Stimulated activated naive B cell treated with anti-CD40 and anti-IgM and Interleukin-4, amounts not matched to agents 10 μg/mL and 1 μg/mL and 100 μg/mL, for 72 hours (primary cell): ENCODE data around the gene EXOSC9.

Source experiments
- ATAC-seq, 2 donors: fragments of 150-1000 bp; cut with Tn5 transposase; replicated peaks; 2 replicates each; pipeline ENCODE4 v1.10.0; 2021; ENCODE audit warnings: moderate library complexity in 1 of 2
- DNase-seq: peaks from one replicate; pipeline ENCODE4 v3.0.0; 2021
- H3K27ac Mint-ChIP-seq: one replicate; pipeline ENCODE4 v1.8.0; 2022; ENCODE audit warnings: mild to moderate bottlenecking, mixed read lengths
- H3K27me3 Mint-ChIP-seq, 2 donors: one replicate each; pipeline ENCODE4 v1.8.0; 2022; ENCODE audit warnings: mixed read lengths in 2 of 2
- H3K36me3 Mint-ChIP-seq, 2 donors: one replicate each; pipeline ENCODE4 v1.8.0; 2022; ENCODE audit warnings: mixed read lengths in 2 of 2, mild to moderate bottlenecking in 1 of 2
- H3K4me1 Mint-ChIP-seq, 2 donors: one replicate each; pipeline ENCODE4 v1.8.0; 2022; ENCODE audit warnings: mixed read lengths in 2 of 2, mild to moderate bottlenecking in 1 of 2
- H3K4me3 Mint-ChIP-seq, 2 donors: one replicate each; pipeline ENCODE4 v1.8.0; 2022; ENCODE audit warnings: mild to moderate bottlenecking in 2 of 2, mixed read lengths in 2 of 2, moderate library complexity in 1 of 2
- H3K9me3 Mint-ChIP-seq, 2 donors: one replicate each; pipeline ENCODE4 v1.8.0; 2022; ENCODE audit warnings: mixed read lengths in 2 of 2, mild to moderate bottlenecking in 1 of 2

The EXOSC9 gene

DNA sequence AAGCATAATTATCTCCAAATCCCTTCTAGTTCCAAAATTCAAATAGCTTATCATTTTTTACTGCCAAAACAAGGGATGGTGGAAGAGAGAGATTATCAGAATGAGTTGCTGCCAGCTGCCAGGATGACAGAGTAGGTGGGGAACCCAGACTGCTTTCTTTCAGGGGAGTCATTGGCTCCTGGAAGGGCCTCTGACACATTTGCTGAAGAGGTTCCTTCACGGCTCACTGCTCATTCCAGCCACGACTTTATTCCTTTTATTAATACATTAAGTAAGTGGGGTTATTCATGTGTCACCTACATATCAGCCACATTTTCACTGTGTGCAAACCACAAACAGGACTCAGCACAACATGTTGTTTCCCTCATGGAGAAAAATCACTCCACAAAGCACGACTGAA is 23.5 kb upstream of the EXOSC9 start:
- Mint-ChIP-seq H3K9me3 (no peaks in the 10 kb centered on the region), H3K4me1 (no peaks in the 10 kb centered on the region), H3K27ac (no peak overlapping the region), H3K36me3 (no peaks in the 10 kb centered on the region), H3K4me3 (no peak overlapping the region), H3K27me3 (peaks cover 25 to 37% of the 10 kb centered on the region in 2 donors)
- DNase-seq (no peak), ATAC-seq (no peak)

DNA sequence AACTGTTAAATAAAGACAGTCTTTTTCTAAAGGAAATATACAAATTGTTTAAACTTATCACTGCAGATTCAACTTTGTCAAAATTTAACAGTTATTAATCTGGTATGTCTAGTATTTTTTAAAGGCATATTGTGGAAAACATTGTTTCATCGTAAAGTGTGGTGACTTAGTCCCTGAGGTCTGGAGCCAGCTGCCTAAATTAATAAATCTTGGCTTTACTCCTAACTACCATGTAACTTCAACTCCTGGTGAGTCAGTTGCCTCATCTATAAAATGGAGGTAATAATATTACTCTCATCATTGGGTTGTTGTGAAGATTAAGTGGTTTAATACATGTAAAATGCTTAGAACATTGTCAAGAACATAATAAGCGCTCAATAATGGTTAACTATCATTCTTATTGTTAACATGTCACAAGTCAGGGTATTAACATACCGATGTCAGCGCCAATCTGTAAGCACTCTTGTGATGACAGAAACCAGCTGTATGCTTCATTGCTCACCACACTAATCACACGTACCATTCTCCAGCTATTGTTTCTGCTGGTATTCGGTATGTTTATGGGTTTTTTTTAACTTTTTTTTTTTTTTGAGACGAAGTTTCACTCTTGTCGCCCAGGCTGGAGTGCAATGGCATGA is 22.0 kb upstream of the EXOSC9 start:
- no peaks in the 10 kb centered on the region for H3K4me1 Mint-ChIP-seq
- H3K9me3 Mint-ChIP-seq, result peaks cover 0 to 2% of the 10 kb centered on the region in 2 donors
- no peaks in the 10 kb centered on the region for H3K36me3 Mint-ChIP-seq
- H3K27me3 Mint-ChIP-seq, result peaks cover 22 to 33% of the 10 kb centered on the region in 2 donors
- no peak for ATAC-seq
- no peak for DNase-seq
- H3K4me3 Mint-ChIP-seq, result no peak overlapping the region
- H3K27ac Mint-ChIP-seq, result no peak overlapping the region

GRCh38 chr4:121783210-121783609 is 17.9 kb upstream of the EXOSC9 start:
- Mint-ChIP-seq H3K4me3 (no peak overlapping the region), H3K27ac (no peak overlapping the region), H3K27me3 (peaks cover 28 to 37% of the 10 kb centered on the region in 2 donors), H3K9me3 (peaks cover 0 to 2% of the 10 kb centered on the region in 2 donors), H3K36me3 (no peaks in the 10 kb centered on the region), H3K4me1 (no peaks in the 10 kb centered on the region)
- ATAC-seq, result no peak
- DNase-seq, result no peak

DNA sequence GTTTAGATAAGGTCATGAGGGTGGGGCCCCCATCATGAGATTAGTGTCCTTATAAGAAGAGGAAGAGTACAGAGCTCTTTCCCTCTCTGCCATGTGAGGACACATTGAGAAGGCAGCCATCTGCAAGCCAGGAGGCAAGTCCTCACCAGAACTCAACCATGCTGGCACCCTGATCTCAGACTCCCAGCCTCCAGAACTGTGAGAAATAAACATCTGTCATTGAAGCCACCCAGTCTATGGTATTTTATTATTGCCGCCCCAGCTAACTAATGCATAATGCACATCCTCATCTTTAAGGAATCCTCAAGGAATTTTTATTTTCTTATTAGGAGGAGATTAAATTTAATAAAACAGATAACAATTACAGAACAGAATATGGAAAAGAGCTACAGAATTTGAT is 16.7 kb upstream of the EXOSC9 start:
- Mint-ChIP-seq H3K9me3 (peaks cover 0 to 2% of the 10 kb centered on the region in 2 donors), H3K4me1 (no peaks in the 10 kb centered on the region), H3K4me3 (no peak overlapping the region), H3K27ac (no peak overlapping the region), H3K36me3 (no peaks in the 10 kb centered on the region), H3K27me3 (peaks cover 36 to 46% of the 10 kb centered on the region in 2 donors)
- ATAC-seq (no peak), DNase-seq (no peak)

- Mint-ChIP-seq H3K27me3 (peaks cover 35 to 45% of the 10 kb centered on the region in 2 donors), H3K4me3 (no peak overlapping the region), H3K9me3 (peaks cover 0 to 2% of the 10 kb centered on the region in 2 donors), H3K36me3 (no peaks in the 10 kb centered on the region), H3K27ac (no peak overlapping the region), H3K4me1 (no peaks in the 10 kb centered on the region)
- ATAC-seq (no peak), DNase-seq (no peak)
Measured at GRCh38 chr4:121784975-121785374, 16.1 kb upstream of the EXOSC9 start.

DNA sequence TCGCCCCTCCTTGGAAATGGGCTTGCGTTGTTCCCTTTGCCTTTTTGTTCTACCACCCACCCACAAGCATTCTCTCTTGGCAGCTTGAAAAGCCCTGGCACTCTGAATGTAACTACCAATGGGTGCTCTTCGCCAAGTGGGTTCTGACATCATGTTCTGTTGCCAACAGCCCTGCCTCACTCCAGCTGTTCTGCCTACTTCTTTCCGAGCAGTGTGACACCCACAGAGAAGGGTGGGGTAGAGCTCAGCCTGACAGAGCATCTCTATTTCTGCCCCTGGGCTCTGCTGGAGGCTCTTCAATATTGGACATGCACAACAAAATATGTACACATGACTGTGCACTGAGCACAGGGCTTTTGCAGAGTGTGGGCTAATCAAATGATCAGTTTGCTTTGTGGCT is 15.6 kb upstream of the EXOSC9 start:
- no peaks in the 10 kb centered on the region for H3K4me1 Mint-ChIP-seq
- peaks cover 0 to 2% of the 10 kb centered on the region in 2 donors for H3K9me3 Mint-ChIP-seq
- no peak for DNase-seq
- peaks cover 34 to 39% of the 10 kb centered on the region in 2 donors for H3K27me3 Mint-ChIP-seq
- H3K36me3 Mint-ChIP-seq, result no peaks in the 10 kb centered on the region
- H3K27ac Mint-ChIP-seq, result no peak overlapping the region
- ATAC-seq, result no peak
- H3K4me3 Mint-ChIP-seq, result no peak overlapping the region

DNA sequence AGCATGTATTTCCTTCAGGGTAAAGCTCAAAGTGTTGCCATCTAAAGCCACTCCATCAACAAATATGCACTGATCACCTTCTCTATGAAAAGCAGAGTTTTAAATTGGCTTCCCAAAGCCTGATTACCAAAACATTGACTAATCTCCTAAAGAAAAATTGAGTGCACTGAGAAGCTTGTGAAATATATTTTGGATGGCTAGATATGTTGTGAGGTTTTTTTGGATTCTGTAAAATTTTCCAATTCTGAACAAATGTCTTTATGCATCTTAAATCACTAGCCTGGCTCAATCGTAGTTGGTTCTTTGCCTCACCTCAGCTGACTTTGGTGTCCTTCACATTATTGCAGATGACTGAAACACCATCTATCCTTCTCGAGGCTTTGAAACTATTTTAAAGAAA is 14.9 kb upstream of the EXOSC9 start:
- ATAC-seq (no peak), DNase-seq (no peak)
- Mint-ChIP-seq H3K4me1 (no peaks in the 10 kb centered on the region), H3K27ac (no peak overlapping the region), H3K9me3 (peaks cover 0 to 2% of the 10 kb centered on the region in 2 donors), H3K27me3 (peaks cover 30 to 34% of the 10 kb centered on the region in 2 donors), H3K36me3 (no peaks in the 10 kb centered on the region), H3K4me3 (no peak overlapping the region)

DNA sequence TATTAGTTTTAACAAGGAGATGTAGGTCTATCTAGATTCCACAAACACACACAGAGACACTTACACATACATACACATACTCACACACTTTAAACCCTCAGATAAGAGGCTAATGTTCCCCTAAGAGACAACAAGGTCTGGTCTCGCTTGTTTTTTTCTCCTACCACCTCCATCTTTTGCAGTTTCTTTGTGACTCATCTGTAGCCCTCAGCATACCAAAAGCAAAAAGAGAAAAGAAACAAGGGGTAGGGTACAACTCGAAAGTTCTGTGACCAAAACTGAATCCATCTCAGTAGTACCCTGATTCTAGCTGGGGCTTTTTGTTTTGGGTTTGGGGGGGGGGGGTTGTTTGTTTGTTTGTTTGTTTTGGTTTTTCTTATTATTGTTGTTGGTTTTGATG is 12.2 kb upstream of the EXOSC9 start:
- Mint-ChIP-seq H3K27me3 (peaks cover 26 to 34% of the 10 kb centered on the region in 2 donors), H3K36me3 (no peaks in the 10 kb centered on the region), H3K9me3 (peaks cover 0 to under 1% of the 10 kb centered on the region in 2 donors), H3K27ac (no peak overlapping the region), H3K4me1 (no peaks in the 10 kb centered on the region), H3K4me3 (no peak overlapping the region)
- ATAC-seq (no peak), DNase-seq (no peak)

DNA sequence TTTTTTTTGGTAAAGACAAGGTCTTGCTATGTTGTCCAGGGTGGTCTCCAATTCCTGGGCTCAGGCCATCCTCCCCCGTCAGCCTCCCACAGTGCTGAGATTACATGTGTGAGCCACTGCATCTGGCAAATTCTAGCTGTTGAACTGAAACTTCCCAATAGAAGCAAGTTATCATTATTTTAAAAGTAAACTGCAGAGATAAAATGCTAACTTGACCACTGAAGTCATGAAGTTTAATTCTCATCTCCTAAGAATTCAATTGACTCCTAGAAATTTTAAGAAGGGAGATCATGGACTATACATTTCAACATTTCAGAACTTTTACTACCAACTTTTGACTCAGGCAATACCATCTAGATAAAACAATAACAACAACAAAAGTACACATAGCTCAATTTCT is 11.7 kb upstream of the EXOSC9 start:
- ATAC-seq, result no peak
- Mint-ChIP-seq H3K4me3 (no peak overlapping the region), H3K27me3 (peaks cover 29 to 40% of the 10 kb centered on the region in 2 donors), H3K27ac (no peak overlapping the region), H3K4me1 (no peaks in the 10 kb centered on the region), H3K9me3 (no peaks in the 10 kb centered on the region), H3K36me3 (no peaks in the 10 kb centered on the region)
- no peak for DNase-seq

- Mint-ChIP-seq H3K4me3 (no peak overlapping the region), H3K4me1 (no peaks in the 10 kb centered on the region), H3K36me3 (no peaks in the 10 kb centered on the region), H3K27me3 (peaks cover 35 to 47% of the 10 kb centered on the region in 2 donors), H3K27ac (no peak overlapping the region), H3K9me3 (no peaks in the 10 kb centered on the region)
- ATAC-seq (no peak), DNase-seq (no peak)
Measured at GRCh38 chr4:121789960-121790829, 10.9 kb upstream of the EXOSC9 start.

DNA sequence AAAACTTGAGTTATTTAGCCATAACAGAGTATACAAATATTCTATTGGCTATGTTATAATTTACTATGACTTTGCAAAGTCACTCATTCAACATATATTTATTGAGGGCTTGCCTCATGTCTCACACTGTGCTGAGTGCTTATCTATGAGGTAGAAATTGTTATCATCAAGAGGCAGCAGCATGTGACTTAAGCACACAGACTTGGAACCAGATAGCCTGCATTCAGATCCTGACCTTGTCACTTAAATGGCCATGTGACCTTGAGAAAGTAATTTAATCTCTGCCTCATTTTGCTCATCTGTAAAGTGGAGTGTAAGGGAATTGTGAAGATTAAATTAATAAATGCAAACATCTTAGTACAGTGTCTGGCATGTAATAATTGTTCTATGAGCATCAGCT is 10.1 kb upstream of the EXOSC9 start:
- no peak overlapping the region for H3K27ac Mint-ChIP-seq
- H3K9me3 Mint-ChIP-seq, result no peaks in the 10 kb centered on the region
- H3K36me3 Mint-ChIP-seq, result no peaks in the 10 kb centered on the region
- DNase-seq (no peak), ATAC-seq (no peak)
- H3K4me1 Mint-ChIP-seq, result no peaks in the 10 kb centered on the region
- peaks cover 31 to 46% of the 10 kb centered on the region in 2 donors for H3K27me3 Mint-ChIP-seq
- H3K4me3 Mint-ChIP-seq, result no peak overlapping the region

GRCh38 chr4:121791481-121791880 is 9.6 kb upstream of the EXOSC9 start:
- no peaks in the 10 kb centered on the region for H3K4me1 Mint-ChIP-seq
- H3K36me3 Mint-ChIP-seq, result no peaks in the 10 kb centered on the region
- H3K27me3 Mint-ChIP-seq, result peaks cover 31 to 46% of the 10 kb centered on the region in 2 donors

GRCh38 chr4:121792966-121793365 is 8.2 kb upstream of the EXOSC9 start:
- no peak for DNase-seq
- H3K9me3 Mint-ChIP-seq, result no peaks in the 10 kb centered on the region
- no peak overlapping the region for H3K27ac Mint-ChIP-seq
- H3K36me3 Mint-ChIP-seq, result no peaks in the 10 kb centered on the region
- no peak for ATAC-seq
- no peak overlapping the region for H3K4me3 Mint-ChIP-seq
- H3K27me3 Mint-ChIP-seq, result peaks cover 27 to 38% of the 10 kb centered on the region in 2 donors
- no peaks in the 10 kb centered on the region for H3K4me1 Mint-ChIP-seq

More at GRCh38 chr4:121791481-121791880, 9.6 kb upstream of the EXOSC9 start:
- DNase-seq (no peak), ATAC-seq (no peak)
- no peak overlapping the region for H3K27ac Mint-ChIP-seq
- no peaks in the 10 kb centered on the region for H3K9me3 Mint-ChIP-seq
- H3K4me3 Mint-ChIP-seq, result no peak overlapping the region

- no peak for DNase-seq
- Mint-ChIP-seq H3K4me1 (peaks cover 3 to 7% of the 10 kb centered on the region in 2 donors), H3K36me3 (no peaks in the 10 kb centered on the region), H3K4me3 (no peak overlapping the region), H3K27ac (no peak overlapping the region), H3K27me3 (peaks cover 14 to 23% of the 10 kb centered on the region in 2 donors), H3K9me3 (no peaks in the 10 kb centered on the region)
- ATAC-seq, result no peak
Measured at GRCh38 chr4:121794505-121795188, 6.5 kb upstream of the EXOSC9 start.
